GM21529 (cell line): ENCODE results near the gene JUNB.

Experiments used
- ATAC-seq: cut with Tn5 transposase; IDR thresholded peaks from one replicate; pipeline ENCODE4 v1.9.1; 2021; ENCODE audit not compliant: unreplicated experiment

JUNB gene

DNA sequence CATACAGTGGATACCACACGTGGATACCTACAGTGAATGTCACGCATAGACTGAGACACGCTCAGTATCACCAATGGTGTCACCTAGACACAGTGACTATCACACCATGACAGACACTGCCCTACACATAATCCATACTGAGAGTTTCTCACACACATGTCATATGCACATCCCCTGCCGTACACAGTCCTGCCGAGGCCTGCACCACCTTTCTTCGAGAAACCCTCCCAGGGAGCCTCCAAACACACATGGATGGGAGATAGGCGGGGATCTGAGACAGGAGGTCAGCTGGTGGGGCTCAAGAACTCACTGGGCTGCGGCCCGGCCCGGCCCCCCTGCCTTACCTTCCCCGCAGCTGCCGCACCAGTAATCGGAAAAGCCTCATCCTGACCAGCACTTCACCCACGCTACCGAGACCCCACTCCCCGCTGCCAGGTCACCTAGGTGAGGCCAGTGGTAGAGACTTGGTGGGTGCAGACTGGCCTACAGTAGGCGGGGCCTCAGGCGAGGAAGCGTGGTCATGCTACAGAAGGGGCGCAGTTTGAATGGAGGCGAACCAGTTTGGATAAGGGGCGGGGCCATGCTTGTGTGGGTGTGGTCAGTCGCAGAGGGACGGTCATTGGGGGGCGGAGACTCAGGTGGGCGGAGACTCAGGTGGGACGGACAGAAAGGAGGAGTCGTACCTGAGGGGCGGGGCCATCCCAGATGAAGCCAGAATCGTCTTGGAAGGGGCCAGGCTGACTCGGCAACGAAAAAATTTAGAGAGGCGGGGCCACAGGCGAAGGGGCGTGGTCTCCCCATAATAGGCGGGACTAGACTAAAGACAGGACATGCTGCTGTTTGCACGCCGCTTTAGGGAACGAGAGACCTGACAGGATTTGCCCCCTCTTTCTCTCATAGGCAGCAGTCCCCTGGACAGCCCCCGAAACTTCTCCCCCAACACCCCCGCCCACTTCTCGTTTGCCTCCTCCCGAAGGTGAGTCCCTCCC is 49.1 kb downstream of the JUNB start:
- ATAC-seq: no peak

DNA sequence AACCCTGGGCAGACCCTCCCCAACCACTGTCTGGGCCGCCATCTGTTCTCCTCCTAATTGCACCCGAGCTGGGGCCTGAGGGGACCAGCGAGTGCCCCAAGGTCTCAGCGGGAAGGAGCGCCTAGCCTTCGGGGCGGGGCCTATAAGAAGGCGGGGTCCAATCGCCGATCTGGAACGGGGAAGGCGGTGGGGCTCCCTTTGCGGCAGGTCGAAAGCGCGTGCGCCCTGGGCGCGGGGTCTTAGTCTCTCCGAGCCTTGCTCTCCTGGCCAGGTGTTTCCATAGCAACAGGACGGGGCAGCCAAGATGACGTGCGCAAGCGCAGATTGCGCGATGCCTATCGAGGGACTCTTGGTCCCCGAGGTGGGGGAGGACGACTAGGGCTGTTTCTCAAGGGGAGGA is 49.8 kb downstream of the JUNB start:
- no peak for ATAC-seq

DNA sequence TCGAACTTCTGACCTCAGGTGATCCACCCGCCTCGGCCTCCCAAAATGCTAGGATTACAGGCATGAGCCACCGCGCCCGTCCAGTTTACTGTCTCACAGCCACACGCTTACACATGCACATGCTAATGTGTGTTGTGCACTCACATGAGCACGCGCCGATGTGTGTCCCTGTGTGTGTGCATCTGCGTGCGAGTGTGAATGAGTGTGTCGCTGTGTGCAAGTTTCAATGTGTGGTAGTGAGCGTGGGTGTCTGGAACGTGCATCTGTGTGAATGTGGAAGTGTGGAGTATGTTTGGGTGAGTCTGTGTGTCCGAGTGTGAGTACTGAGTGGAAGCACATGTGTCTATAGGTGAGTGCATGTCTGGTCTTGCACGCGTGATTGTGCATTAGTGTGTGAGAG is 51.2 kb downstream of the JUNB start:
- ATAC-seq: no peak
